DND-41 (cell line): Measurements from ENCODE around the gene B4GALT4.

ENCODE experiments used
- ATAC-seq: fragments of 200-7000 bp; cut with Tn5 transposase; 3 replicates; pipeline ENCODE4 v1.9.1; 2021; ENCODE audit warnings: low read depth; ENCODE audit not compliant: insufficient read depth
- DNase-seq: peaks from one replicate; pipeline ENCODE4 v3.0.0-alpha.2; 2020
- H2AFZ ChIP-seq: 2 replicates; pipeline ENCODE4 v1.6.0; 2012; ENCODE audit warnings: low read depth, low read length
- H3K27ac ChIP-seq: 2 replicates; pipeline ENCODE4 v1.5.1; 2012; ENCODE audit warnings: low read length, inconsistent platforms
- H3K27me3 ChIP-seq: fragments of 200-600 bp; sonication (generic); 2 replicates; pipeline ENCODE4 v1.6.0; 2012; ENCODE audit warnings: low read length, mild to moderate bottlenecking, inconsistent platforms; ENCODE audit not compliant: insufficient read depth, poor library complexity
- H3K36me3 ChIP-seq: 2 replicates; pipeline ENCODE4 v1.5.1; 2012; ENCODE audit warnings: low read length, inconsistent platforms; ENCODE audit not compliant: insufficient read depth
- H3K4me1 ChIP-seq: 2 replicates; pipeline ENCODE4 v1.5.1; 2012; ENCODE audit warnings: mild to moderate bottlenecking, low read length; ENCODE audit not compliant: insufficient read depth
- H3K4me2 ChIP-seq: 2 replicates; pipeline ENCODE4 v1.6.0; 2012; ENCODE audit warnings: mild to moderate bottlenecking, moderate library complexity, low read length, inconsistent platforms; ENCODE audit not compliant: insufficient read depth
- H3K4me3 ChIP-seq, 2 experiments: fragments of 200-600 bp in 1 of 2; shearing (Covaris generic) in 1 of 2; 2 replicates each; pipeline ENCODE4 v1.5.1; 2012 to 2016; ENCODE audit warnings: inconsistent platforms in 2 of 2, low read length in 2 of 2, mild to moderate bottlenecking in 2 of 2, low read depth in 1 of 2, moderate library complexity in 1 of 2
- H3K79me2 ChIP-seq: 2 replicates; pipeline ENCODE4 v1.6.0; 2012; ENCODE audit warnings: low read length, inconsistent platforms; ENCODE audit not compliant: insufficient read depth
- H3K9ac ChIP-seq: 2 replicates; pipeline ENCODE4 v1.6.0; 2012; ENCODE audit warnings: low read depth, mild to moderate bottlenecking, inconsistent platforms, low read length, moderate library complexity
- H3K9me3 ChIP-seq: 2 replicates; pipeline ENCODE4 v1.5.1; 2012; ENCODE audit warnings: low read length, moderate library complexity, mild to moderate bottlenecking, inconsistent platforms; ENCODE audit not compliant: insufficient read depth, severe bottlenecking
- H4K20me1 ChIP-seq: 2 replicates; pipeline ENCODE4 v1.6.0; 2012; ENCODE audit warnings: low read length; ENCODE audit not compliant: insufficient read depth
- CTCF ChIP-seq: IDR thresholded peaks from 2 replicates; pipeline ENCODE4 v1.5.1; 2012; ENCODE audit warnings: borderline replicate concordance, low read length, moderate library complexity, mild to moderate bottlenecking; ENCODE audit not compliant: poor library complexity, severe bottlenecking; ENCODE audit errors: extremely low read depth
- EZH2 ChIP-seq: IDR thresholded peaks from 3 replicates; pipeline ENCODE4 v1.6.1; 2012; ENCODE audit warnings: borderline replicate concordance, low read depth, mild to moderate bottlenecking, moderate library complexity, low read length, inconsistent platforms; ENCODE audit not compliant: severe bottlenecking

The B4GALT4 gene

GRCh38 chr3:119219069-119219468, 21.6 kb downstream of the B4GALT4 start:
- TF ChIP-seq CTCF (no peak), EZH2 (no peak)
- H2AFZ ChIP-seq, result no peak overlapping the region
- peaks cover 65% of the 10 kb centered on the region for H3K36me3 ChIP-seq
- peak; percentile 55; the same call in 2 of the 3 replicates for ATAC-seq
- no peaks in the 10 kb centered on the region for H4K20me1 ChIP-seq
- H3K9ac ChIP-seq, result no peak overlapping the region
- H3K4me2 ChIP-seq, result no peak overlapping the region
- no peaks in the 10 kb centered on the region for H3K27me3 ChIP-seq
- DNase-seq, result no peak
- no peaks in the 10 kb centered on the region for H3K9me3 ChIP-seq
- no peaks in the 10 kb centered on the region for H3K79me2 ChIP-seq
- H3K27ac ChIP-seq, result no peak overlapping the region
- no peak overlapping the region for H3K4me3 ChIP-seq
- H3K4me1 ChIP-seq, result no peaks in the 10 kb centered on the region

- peaks cover 47% of the 10 kb centered on the region for H3K36me3 ChIP-seq
- no peak overlapping the region for H3K4me2 ChIP-seq
Measured at GRCh38 chr3:119211803-119212202, 28.9 kb downstream of the B4GALT4 start.

GRCh38 chr3:119211193-119211592, 29.5 kb downstream of the B4GALT4 start:
- no peak overlapping the region for H3K27ac ChIP-seq
- TF ChIP-seq CTCF (no peak), EZH2 (no peak)
- ATAC-seq, result no peak
- no peaks in the 10 kb centered on the region for H3K79me2 ChIP-seq
- DNase-seq, result no peak
- H3K4me3 ChIP-seq, result no peak overlapping the region
- H3K4me2 ChIP-seq, result no peak overlapping the region
- H3K27me3 ChIP-seq, result no peaks in the 10 kb centered on the region
- no peaks in the 10 kb centered on the region for H4K20me1 ChIP-seq
- peaks cover 47% of the 10 kb centered on the region for H3K36me3 ChIP-seq
- H3K4me1 ChIP-seq, result no peaks in the 10 kb centered on the region
- H3K9me3 ChIP-seq, result no peaks in the 10 kb centered on the region
- no peak overlapping the region for H2AFZ ChIP-seq
- no peak overlapping the region for H3K9ac ChIP-seq

More at GRCh38 chr3:119211803-119212202, 28.9 kb downstream of the B4GALT4 start:
- Histone ChIP-seq H3K27ac (no peak overlapping the region), H3K4me3 (no peak overlapping the region), H3K4me1 (no peaks in the 10 kb centered on the region), H3K9ac (no peak overlapping the region), H4K20me1 (no peaks in the 10 kb centered on the region), H3K9me3 (no peaks in the 10 kb centered on the region), H3K79me2 (no peaks in the 10 kb centered on the region), H2AFZ (no peak overlapping the region), H3K27me3 (no peaks in the 10 kb centered on the region)
- no peak for TF ChIP-seq CTCF
- ATAC-seq, result no peak
- no peak for DNase-seq

GRCh38 chr3:119207512-119207875, 33.2 kb downstream of the B4GALT4 start:
- Histone ChIP-seq H3K9me3 (no peaks in the 10 kb centered on the region), H3K36me3 (peaks cover 21% of the 10 kb centered on the region), H3K79me2 (no peaks in the 10 kb centered on the region), H3K4me1 (no peaks in the 10 kb centered on the region), H2AFZ (no peak overlapping the region), H3K9ac (no peak overlapping the region), H3K4me3 (no peak overlapping the region), H3K4me2 (no peak overlapping the region), H3K27ac (no peak overlapping the region), H4K20me1 (no peaks in the 10 kb centered on the region), H3K27me3 (no peaks in the 10 kb centered on the region)
- DNase-seq (no peak), ATAC-seq (no peak)
- TF ChIP-seq CTCF (no peak), EZH2 (no peak)
